ENCODE measurements around the gene MBTPS2. TPM values are rescaled to one million over a fixed set of nuclear protein-coding genes. Genes with fewer than 3 reads are reported as not detected.

MBTPS2 gene
- total RNA-seq, 2 experiments from 2014 or later = 3.1 to 15.8 TPM

GRCh38 chrX:21907260-21907659, 67.8 kb downstream of the MBTPS2 start:
- H2AFZ ChIP-seq (ENCODE audit: low read length) = no peak overlapping the region
- no peaks in the 10 kb centered on the region for H3K36me3 ChIP-seq (ENCODE audit: insufficient read depth, low read length)
- no peak overlapping the region for H3K4me3 ChIP-seq (ENCODE audit: low read depth, low read length, poor library complexity, severe bottlenecking)
- POLR2A ChIA-PET = no interaction called here
- no peaks in the 10 kb centered on the region for H4K20me1 ChIP-seq (ENCODE audit: insufficient read depth, low read length)
- no peak for DNase-seq (ENCODE audit: low spot score)
- no peaks in the 10 kb centered on the region for H3K9me3 ChIP-seq (ENCODE audit: low read length)
- H3K4me1 ChIP-seq (ENCODE audit: insufficient read depth, low read length, poor library complexity, severe bottlenecking) = no peaks in the 10 kb centered on the region
- no peaks in the 10 kb centered on the region for H3K9me2 ChIP-seq (ENCODE audit: insufficient read depth, low read length)
- H3K4me2 ChIP-seq (ENCODE audit: low read length) = no peak overlapping the region
- intact Hi-C loops (cut with micrococcal nuclease; ENCODE audit: unreplicated experiment) = no loop called here
- H3K27ac ChIP-seq (ENCODE audit: low read depth, low read length, poor library complexity, severe bottlenecking) = no peak overlapping the region
- CTCF ChIA-PET (ENCODE audit: unreplicated experiment) = no interaction called here
- no peaks in the 10 kb centered on the region for H3K79me2 ChIP-seq (ENCODE audit: insufficient read depth, low read depth, low read length)
- no TSS peak for BruUV-seq (replicated peaks)
- TF ChIP-seq, protein P1, sequence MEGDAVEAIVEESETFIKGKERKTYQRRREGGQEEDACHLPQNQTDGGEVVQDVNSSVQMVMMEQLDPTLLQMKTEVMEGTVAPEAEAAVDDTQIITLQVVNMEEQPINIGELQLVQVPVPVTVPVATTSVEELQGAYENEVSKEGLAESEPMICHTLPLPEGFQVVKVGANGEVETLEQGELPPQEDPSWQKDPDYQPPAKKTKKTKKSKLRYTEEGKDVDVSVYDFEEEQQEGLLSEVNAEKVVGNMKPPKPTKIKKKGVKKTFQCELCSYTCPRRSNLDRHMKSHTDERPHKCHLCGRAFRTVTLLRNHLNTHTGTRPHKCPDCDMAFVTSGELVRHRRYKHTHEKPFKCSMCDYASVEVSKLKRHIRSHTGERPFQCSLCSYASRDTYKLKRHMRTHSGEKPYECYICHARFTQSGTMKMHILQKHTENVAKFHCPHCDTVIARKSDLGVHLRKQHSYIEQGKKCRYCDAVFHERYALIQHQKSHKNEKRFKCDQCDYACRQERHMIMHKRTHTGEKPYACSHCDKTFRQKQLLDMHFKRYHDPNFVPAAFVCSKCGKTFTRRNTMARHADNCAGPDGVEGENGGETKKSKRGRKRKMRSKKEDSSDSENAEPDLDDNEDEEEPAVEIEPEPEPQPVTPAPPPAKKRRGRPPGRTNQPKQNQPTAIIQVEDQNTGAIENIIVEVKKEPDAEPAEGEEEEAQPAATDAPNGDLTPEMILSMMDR (conservative IDR thresholded peaks at IDR 0.05; ENCODE audit: low read length) = no peak
- no peak for TF ChIP-seq EZH2phosphoT487 (IDR thresholded peaks at IDR 0.05; ENCODE audit: borderline replicate concordance, low read depth, low read length)

DNA sequence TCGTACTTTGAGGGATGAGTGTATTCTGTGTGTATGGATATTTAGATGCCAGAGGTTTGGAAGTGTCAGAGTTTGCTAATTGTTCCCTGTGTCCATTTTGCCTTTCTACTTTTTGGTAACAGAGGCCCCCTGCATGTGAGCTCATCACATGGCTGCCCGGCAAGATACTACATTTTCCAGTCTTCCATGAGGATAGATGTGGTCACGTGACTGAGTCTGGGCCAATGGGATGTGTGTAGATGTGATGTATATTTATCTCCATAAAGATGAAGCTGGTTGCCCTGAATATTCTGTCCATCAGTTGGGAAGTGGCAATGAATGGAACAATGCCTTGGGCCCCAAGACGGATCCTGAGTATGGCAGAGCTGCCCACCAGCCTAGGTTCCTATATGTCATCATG, 72.1 kb downstream of the MBTPS2 start:
- no peak overlapping the region for H3K27ac ChIP-seq (ENCODE audit: low read depth, low read length, poor library complexity, severe bottlenecking)

GRCh38 chrX:21912220-21912619, 72.8 kb downstream of the MBTPS2 start:
- no peak for DNase-seq (ENCODE audit: low spot score)
- no peak for TF ChIP-seq EZH2phosphoT487 (IDR thresholded peaks at IDR 0.05; ENCODE audit: borderline replicate concordance, low read depth, low read length)
- TF ChIP-seq, protein P1 (conservative IDR thresholded peaks at IDR 0.05; ENCODE audit: low read length) = no peak
- H3K4me3 ChIP-seq (ENCODE audit: low read depth, low read length, poor library complexity, severe bottlenecking) = no peak overlapping the region
- no peaks in the 10 kb centered on the region for H4K20me1 ChIP-seq (ENCODE audit: insufficient read depth, low read length)
- H3K4me1 ChIP-seq (ENCODE audit: insufficient read depth, low read length, poor library complexity, severe bottlenecking) = no peaks in the 10 kb centered on the region
- H3K4me2 ChIP-seq (ENCODE audit: low read length) = no peak overlapping the region
- H3K27ac ChIP-seq (ENCODE audit: low read depth, low read length, poor library complexity, severe bottlenecking) = no peak overlapping the region
- H3K36me3 ChIP-seq (ENCODE audit: insufficient read depth, low read length) = no peaks in the 10 kb centered on the region
- intact Hi-C loops (cut with micrococcal nuclease; ENCODE audit: unreplicated experiment) = no loop called here
- no peaks in the 10 kb centered on the region for H3K9me3 ChIP-seq (ENCODE audit: low read length)
- H3K79me2 ChIP-seq (ENCODE audit: insufficient read depth, low read depth, low read length) = no peaks in the 10 kb centered on the region
- ChIA-PET CTCF (ENCODE audit: unreplicated experiment) (no interaction called here), POLR2A (no interaction called here)
- BruUV-seq (replicated peaks) = no TSS peak
- no peak overlapping the region for H2AFZ ChIP-seq (ENCODE audit: low read length)
- no peaks in the 10 kb centered on the region for H3K9me2 ChIP-seq (ENCODE audit: insufficient read depth, low read length)

More for the DNA sequence above, 72.1 kb downstream of the MBTPS2 start:
- Histone ChIP-seq H3K4me2 (ENCODE audit: low read length) (no peak overlapping the region), H3K4me1 (ENCODE audit: insufficient read depth, low read length, poor library complexity, severe bottlenecking) (no peaks in the 10 kb centered on the region), H3K4me3 (ENCODE audit: low read depth, low read length, poor library complexity, severe bottlenecking) (no peak overlapping the region), H3K9me2 (ENCODE audit: insufficient read depth, low read length) (no peaks in the 10 kb centered on the region), H2AFZ (ENCODE audit: low read length) (no peak overlapping the region), H3K79me2 (ENCODE audit: insufficient read depth, low read depth, low read length) (no peaks in the 10 kb centered on the region), H3K36me3 (ENCODE audit: insufficient read depth, low read length) (no peaks in the 10 kb centered on the region), H3K9me3 (ENCODE audit: low read length) (no peaks in the 10 kb centered on the region), H4K20me1 (ENCODE audit: insufficient read depth, low read length) (no peaks in the 10 kb centered on the region)
- no peak for TF ChIP-seq EZH2phosphoT487 (IDR thresholded peaks at IDR 0.05; ENCODE audit: borderline replicate concordance, low read depth, low read length)
- TF ChIP-seq, protein P1 (conservative IDR thresholded peaks at IDR 0.05; ENCODE audit: low read length) = no peak
- ChIA-PET CTCF (ENCODE audit: unreplicated experiment) (no interaction called here), POLR2A (interaction anchor here (0.7 kb wide), 1 partner anchor 72 kb away, joined by 3 read pairs; the partner anchor contains the start of gene MBTPS2)
- DNase-seq (ENCODE audit: low spot score) = no peak
- intact Hi-C loops (cut with micrococcal nuclease; ENCODE audit: unreplicated experiment) = no loop called here
- BruUV-seq (replicated peaks) = no TSS peak

Data from OCI-LY7 (cell line).